NCI-H128 (cell line): Measurements from ENCODE around the gene ABHD18.
A peak's percentile ranks its signal among the peaks of the same experiment; 100 is the strongest.
"Not testable (repeated sequence)": the region's sequence is repeated elsewhere in the genome, so short reads cannot be mapped to it uniquely, and the experiment has no call there.

ENCODE experiments used
- DNase-seq: peaks from one replicate; lab custom pipeline; 2025; ENCODE audit not compliant: unreplicated experiment; lab: John Stamatoyannopoulos, UW

ABHD18 gene

DNA sequence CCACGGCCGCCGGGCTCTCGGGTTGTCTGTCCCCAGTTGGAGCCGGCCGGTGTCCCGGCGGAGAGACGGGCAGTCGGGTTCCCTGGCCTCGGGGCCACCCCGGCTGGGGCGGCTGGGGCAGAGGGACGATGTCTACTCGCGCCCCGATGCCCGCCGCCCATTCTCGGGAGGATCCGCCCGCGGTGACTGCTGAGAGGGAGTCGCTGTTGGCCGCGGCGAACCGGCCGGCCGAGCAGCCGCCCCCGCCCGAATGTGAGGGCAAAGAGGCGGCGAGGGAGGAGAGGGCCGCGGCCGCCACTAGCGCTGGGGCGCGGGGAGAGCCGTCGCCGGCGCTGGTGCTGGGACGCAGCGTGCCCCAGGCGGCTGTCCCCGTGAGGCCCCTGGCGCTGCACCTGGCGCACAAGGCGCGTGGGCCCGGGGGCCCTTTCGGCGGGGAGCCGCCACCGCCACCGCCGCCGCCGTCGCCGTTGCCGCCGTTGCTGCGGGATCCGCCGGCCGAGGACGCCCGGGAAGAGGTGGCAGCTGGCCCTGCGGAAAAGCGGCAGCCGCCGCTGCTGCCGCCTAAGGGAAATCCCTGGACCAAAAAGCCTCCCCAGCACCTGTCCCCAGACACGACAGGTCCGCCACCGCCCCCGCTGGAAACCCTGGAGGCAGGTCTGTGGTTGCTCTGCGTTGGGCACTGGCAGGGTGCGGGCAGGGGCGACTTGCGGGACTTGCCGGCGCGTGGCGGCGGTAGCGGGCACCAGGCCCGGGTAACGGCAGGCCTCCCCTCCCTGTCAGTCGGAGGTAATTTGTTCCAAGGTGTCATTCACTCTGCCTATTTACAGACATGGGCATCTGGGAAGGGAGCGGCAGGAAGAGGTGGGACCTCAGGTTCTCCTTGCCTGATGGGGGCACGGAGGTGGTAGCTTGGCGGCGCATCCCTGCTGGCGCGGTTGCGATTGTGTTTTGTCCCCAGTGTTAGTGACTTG lies 96.6 kb downstream of the ABHD18 start:
- peak; percentile 48 for DNase-seq

GRCh38 chr4:128066453-128066820 lies 101.2 kb downstream of the ABHD18 start:
- not testable (repeated sequence) for DNase-seq

DNA sequence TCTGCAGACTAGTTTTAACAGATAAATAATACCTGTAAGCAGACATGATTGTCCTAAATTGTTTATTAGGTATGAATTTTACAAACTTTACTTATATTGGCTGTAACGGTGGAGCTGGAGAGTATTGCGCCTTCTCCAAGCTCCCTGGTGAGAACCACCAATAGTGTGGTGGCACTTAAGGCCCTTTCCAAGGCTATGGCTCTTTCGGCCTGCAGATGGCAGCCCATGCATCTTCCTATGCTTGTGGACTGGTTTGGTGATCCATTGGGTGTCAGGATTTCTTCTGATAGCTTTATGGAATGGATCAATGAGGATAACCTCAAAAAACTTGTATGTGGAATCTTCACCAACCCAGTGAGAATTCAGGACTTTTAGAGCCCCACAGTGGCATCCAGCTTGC lies 103.7 kb downstream of the ABHD18 start:
- no peak for DNase-seq

DNA sequence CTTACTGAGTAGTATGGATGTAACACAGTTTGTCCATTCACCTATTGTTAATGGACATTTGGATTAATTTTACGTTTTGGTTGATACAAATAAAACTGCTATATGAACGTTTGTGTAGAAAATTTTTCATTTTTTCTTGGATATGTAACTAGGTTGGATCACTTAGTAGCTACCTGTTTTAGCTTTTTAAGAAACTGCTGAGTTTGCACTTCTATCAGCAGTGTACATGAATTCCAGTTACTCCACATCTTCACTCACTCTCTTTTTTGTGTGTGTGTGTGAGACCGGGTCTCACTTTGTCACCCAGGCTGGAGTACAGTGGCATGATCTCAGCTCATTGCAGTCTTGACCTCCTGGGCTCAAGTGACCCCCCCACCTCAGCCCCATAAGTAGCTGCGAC lies 111.3 kb downstream of the ABHD18 start:
- DNase-seq, result no peak
